ENCODE results near the gene LRRC3. TPM values are rescaled to one million over a fixed set of nuclear protein-coding genes. Genes with fewer than 3 reads are reported as not detected.

Gene LRRC3
- total RNA-seq, 2 experiments from 2014 or later = 0.55 to 0.61 TPM

- ChIA-PET CTCF (no interaction called here), POLR2A (interaction anchor here (0.5 kb wide), 1 partner anchor 10 kb away, joined by 3 read pairs; no protein-coding TSS in a partner anchor)
- H3K4me1 Mint-ChIP-seq (ENCODE audit: low read depth) = no peaks in the 10 kb centered on the region
- TF ChIP-seq, protein P1, sequence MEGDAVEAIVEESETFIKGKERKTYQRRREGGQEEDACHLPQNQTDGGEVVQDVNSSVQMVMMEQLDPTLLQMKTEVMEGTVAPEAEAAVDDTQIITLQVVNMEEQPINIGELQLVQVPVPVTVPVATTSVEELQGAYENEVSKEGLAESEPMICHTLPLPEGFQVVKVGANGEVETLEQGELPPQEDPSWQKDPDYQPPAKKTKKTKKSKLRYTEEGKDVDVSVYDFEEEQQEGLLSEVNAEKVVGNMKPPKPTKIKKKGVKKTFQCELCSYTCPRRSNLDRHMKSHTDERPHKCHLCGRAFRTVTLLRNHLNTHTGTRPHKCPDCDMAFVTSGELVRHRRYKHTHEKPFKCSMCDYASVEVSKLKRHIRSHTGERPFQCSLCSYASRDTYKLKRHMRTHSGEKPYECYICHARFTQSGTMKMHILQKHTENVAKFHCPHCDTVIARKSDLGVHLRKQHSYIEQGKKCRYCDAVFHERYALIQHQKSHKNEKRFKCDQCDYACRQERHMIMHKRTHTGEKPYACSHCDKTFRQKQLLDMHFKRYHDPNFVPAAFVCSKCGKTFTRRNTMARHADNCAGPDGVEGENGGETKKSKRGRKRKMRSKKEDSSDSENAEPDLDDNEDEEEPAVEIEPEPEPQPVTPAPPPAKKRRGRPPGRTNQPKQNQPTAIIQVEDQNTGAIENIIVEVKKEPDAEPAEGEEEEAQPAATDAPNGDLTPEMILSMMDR (IDR thresholded peaks at IDR 0.05) = no peak
- H3K9me3 ChIP-seq (ENCODE audit: control insufficient read depth in 1 of 2, insufficient read depth in 1 of 2, low read length in 2 of 2) = peaks cover 0 to 31% of the 10 kb centered on the region in 2 experiments
- H3K36me3 ChIP-seq (ENCODE audit: insufficient read depth, low read length) = no peaks in the 10 kb centered on the region
- H3K4me3 ChIP-seq (ENCODE audit: low read length) = no peak overlapping the region
- no peak overlapping the region for H3K27ac Mint-ChIP-seq
- intact Hi-C loops (cut with DNase I, micrococcal nuclease) = loop anchor here in 1 of 2 experiments (10.0 kb wide), 1 partner anchor 63 kb away; the partner anchor contains the start of gene TRPM2
- DNase-seq = no peak
- no peaks in the 10 kb centered on the region for H3K4me1 ChIP-seq (ENCODE audit: insufficient read depth, low read length)
- H3K27me3 ChIP-seq (ENCODE audit: control insufficient read depth in 1 of 2, insufficient read depth in 2 of 2, low read length in 2 of 2) = no peaks in the 10 kb centered on the region
- no peaks in the 10 kb centered on the region for H3K9me3 Mint-ChIP-seq
- no peak overlapping the region for H3K27ac ChIP-seq (ENCODE audit: low read depth in 1 of 2, low read length in 2 of 2)
- H3K36me3 Mint-ChIP-seq (ENCODE audit: low read depth) = no peaks in the 10 kb centered on the region
- no peak overlapping the region for H3K4me3 Mint-ChIP-seq
- no peak for ATAC-seq (ENCODE audit: poor library complexity)
- H3K27me3 Mint-ChIP-seq = no peaks in the 10 kb centered on the region
Observed at GRCh38 chr21:44418108-44418875, 37.0 kb upstream of the LRRC3 start.

- CTCF ChIA-PET = no interaction called here
Observed at GRCh38 chr21:44418876-44419230, 36.5 kb upstream of the LRRC3 start.

DNA sequence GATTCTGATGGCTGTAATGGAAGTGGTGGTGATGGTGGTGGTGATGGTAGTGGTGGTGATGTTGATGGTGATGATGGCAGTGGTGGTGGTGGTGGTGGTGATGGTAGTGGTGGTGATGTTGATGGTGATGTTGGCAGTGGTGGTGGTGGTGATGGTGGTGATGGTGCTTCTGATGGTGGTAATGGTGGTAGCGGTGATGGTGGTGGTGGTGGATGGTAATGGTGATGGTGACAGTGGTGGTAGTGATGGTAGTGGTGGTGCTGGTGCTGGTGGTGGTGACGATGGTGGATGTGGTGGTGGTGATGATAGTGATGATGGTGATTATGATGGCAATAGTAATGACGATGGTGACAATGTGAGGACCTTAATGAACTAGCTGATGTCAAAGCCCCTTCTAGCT lies 35.6 kb upstream of the LRRC3 start:
- H3K9me3 Mint-ChIP-seq = no peaks in the 10 kb centered on the region
- H3K9me3 ChIP-seq (ENCODE audit: control insufficient read depth in 1 of 2, insufficient read depth in 1 of 2, low read length in 2 of 2) = peaks cover 0 to 31% of the 10 kb centered on the region in 2 experiments
- no peaks in the 10 kb centered on the region for H3K4me1 ChIP-seq (ENCODE audit: insufficient read depth, low read length)
- POLR2A ChIA-PET = no interaction called here
- CTCF ChIA-PET = no interaction called here
- no peaks in the 10 kb centered on the region for H3K36me3 ChIP-seq (ENCODE audit: insufficient read depth, low read length)
- H3K36me3 Mint-ChIP-seq (ENCODE audit: low read depth) = no peaks in the 10 kb centered on the region
- TF ChIP-seq, protein P1 (IDR thresholded peaks at IDR 0.05) = no peak
- ATAC-seq (ENCODE audit: poor library complexity) (no peak), DNase-seq (no peak)
- H3K27ac ChIP-seq (ENCODE audit: low read depth in 1 of 2, low read length in 2 of 2) = no peak overlapping the region
- no peaks in the 10 kb centered on the region for H3K4me1 Mint-ChIP-seq (ENCODE audit: low read depth)
- no peak overlapping the region for H3K27ac Mint-ChIP-seq
- no peaks in the 10 kb centered on the region for H3K27me3 Mint-ChIP-seq
- intact Hi-C loops (cut with DNase I, micrococcal nuclease) = loop anchor here in 1 of 2 experiments (10.0 kb wide), 1 partner anchor 65 kb away; the partner anchor contains the start of gene TRPM2
- no peak overlapping the region for H3K4me3 Mint-ChIP-seq
- H3K27me3 ChIP-seq (ENCODE audit: control insufficient read depth in 1 of 2, insufficient read depth in 2 of 2, low read length in 2 of 2) = no peaks in the 10 kb centered on the region
- no peak overlapping the region for H3K4me3 ChIP-seq (ENCODE audit: low read length)

More at GRCh38 chr21:44418876-44419230, 36.5 kb upstream of the LRRC3 start:
- TF ChIP-seq, protein P1 (IDR thresholded peaks at IDR 0.05) = no peak
- Mint-ChIP-seq H3K9me3 (no peaks in the 10 kb centered on the region), H3K27me3 (no peaks in the 10 kb centered on the region), H3K27ac (no peak overlapping the region), H3K4me1 (ENCODE audit: low read depth) (no peaks in the 10 kb centered on the region), H3K4me3 (no peak overlapping the region), H3K36me3 (ENCODE audit: low read depth) (no peaks in the 10 kb centered on the region)
- peaks cover 0 to 31% of the 10 kb centered on the region in 2 experiments for H3K9me3 ChIP-seq (ENCODE audit: control insufficient read depth in 1 of 2, insufficient read depth in 1 of 2, low read length in 2 of 2)
- no peaks in the 10 kb centered on the region for H3K27me3 ChIP-seq (ENCODE audit: control insufficient read depth in 1 of 2, insufficient read depth in 2 of 2, low read length in 2 of 2)
- DNase-seq = peak in 1 of 14 experiments; percentile 15
- H3K4me1 ChIP-seq (ENCODE audit: insufficient read depth, low read length) = no peaks in the 10 kb centered on the region
- H3K4me3 ChIP-seq (ENCODE audit: low read length) = no peak overlapping the region
- POLR2A ChIA-PET = interaction anchor here (0.5 kb wide), 1 partner anchor 9 kb away, joined by 3 read pairs; no protein-coding TSS in a partner anchor
- intact Hi-C loops (cut with DNase I, micrococcal nuclease) = loop anchor here in 1 of 2 experiments (10.0 kb wide), 1 partner anchor 64 kb away; the partner anchor contains the start of gene TRPM2
- ATAC-seq (ENCODE audit: poor library complexity) = no peak
- H3K36me3 ChIP-seq (ENCODE audit: insufficient read depth, low read length) = no peaks in the 10 kb centered on the region
- no peak overlapping the region for H3K27ac ChIP-seq (ENCODE audit: low read depth in 1 of 2, low read length in 2 of 2)
